G401.6 (cell line): ENCODE data around the gene WIPI1.
"Not testable (repeated sequence)": the region's sequence is repeated elsewhere in the genome, so short reads cannot be mapped to it uniquely, and the experiment has no call there.

Experiments used
- FAIRE-seq: peaks from 2 replicates; lab custom pipeline; 2012; peaks lifted over from hg19 to GRCh38; lab: Jason Lieb, UNC

The WIPI1 gene

DNA sequence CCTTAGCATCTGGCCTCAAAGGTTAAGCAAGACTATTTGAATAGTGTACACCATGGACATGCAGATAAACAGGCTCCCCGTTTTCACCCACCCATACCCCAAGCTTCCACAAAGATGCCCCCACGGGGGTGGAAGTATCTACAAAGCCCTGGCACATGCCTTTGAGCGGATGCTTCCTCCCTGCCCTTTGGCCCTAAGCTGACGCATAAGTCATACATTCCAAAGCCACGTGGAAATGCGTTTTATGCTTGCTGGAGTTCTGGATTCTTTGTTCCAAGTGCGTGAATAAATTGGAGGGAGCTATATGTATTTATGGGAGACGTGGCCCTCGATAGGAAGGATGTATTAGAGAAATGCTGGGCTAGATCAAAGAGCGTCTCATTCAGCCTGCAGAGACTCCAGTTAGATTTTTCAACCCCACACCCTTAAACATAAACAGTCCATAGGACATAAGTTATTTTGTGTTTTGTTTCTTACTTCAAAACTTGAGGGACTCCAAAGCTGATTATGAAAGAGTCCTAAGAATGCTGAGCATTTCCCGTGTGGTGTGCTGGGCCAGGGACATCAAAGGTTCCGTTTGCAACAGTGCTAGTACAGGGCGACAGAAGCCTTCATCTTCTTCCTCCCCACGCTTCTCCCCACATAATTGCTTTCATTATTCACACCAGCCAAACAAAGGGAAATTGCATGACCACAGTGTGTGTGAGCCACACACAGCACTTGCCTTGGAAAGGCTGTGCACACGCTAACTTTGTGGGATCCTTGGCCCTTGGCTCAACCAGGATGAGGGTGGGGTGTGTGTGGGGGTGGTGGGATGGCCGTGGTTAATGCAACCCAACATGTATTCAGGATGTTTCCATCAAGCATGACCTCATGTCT, 73.6 kb downstream of the WIPI1 start:
- no peak for FAIRE-seq

DNA sequence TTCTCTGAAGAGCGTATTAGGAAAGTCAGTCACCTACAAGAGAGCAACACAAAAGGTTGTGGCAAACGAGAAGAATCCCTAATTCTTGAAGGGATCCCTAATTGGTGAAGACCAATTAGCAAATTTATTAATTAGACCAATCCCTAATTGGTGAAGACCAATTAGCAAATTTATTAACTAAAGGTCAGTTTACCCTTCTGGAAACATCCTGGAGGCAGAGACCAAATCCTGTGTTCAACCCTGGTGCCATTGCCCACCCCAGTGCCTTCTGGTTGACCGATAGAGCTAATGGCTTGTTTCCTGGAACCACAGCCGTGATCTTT, 74.2 kb downstream of the WIPI1 start:
- no peak for FAIRE-seq

DNA sequence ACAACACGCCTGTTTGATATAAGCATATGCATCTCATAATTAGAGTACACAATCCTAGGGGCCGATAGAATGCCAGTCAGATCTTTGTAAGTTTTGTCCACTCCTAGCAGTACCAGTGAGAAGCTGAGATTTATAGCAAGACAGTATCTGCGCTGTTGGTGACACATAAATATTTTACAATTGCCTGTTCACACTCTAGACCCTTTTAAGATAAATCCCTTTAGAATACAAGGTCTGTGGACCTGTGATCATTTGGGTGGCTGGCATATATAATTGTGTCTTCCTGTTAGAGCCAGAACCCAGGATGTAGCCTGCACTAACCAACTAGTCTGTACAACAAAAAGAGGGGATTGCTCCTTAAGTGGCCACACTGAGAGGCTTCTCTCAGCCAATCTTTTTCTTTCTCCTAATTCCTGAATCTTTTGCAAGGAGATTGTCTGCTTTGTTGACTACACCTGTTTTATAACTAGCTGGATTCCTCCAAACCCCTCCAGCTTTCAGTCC, 74.7 kb downstream of the WIPI1 start:
- no peak for FAIRE-seq

DNA sequence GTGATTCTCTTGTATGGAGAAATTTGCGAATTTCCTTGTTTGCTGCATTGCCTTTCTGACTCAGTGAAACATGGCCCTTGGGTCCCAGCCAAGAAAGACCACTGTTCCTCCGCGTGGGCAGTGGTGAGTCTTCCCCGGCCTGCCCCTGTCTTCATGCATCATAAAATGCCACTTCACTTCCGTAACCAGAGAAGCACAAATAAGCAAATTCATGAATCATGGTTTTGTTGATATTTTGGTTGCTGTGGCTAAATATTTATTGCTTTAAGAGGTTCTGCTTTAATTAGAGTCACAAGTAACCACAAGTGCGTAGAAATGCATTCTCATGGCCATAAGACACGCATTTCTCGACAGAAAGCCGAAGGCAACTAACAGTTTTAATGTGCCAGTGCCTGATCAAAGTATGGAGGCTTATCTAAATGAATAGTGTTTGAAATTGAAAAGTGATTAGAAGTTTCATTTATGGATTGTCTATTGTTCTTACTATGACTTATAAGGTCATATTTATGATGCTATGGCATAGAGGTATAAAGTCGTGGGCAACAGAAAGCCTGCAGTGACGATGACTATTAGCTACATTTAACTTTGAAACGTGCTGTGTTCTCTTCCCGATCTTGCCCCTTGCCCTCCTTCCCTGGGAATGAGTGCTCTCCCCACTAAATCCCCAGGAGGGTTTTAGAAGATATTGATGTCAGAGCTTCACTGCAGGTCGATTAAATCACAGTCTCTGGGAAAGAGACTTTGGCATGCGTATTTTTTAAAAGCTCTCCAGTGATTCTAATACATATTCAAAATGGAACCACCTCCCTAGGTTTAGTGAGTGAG, 76.0 kb downstream of the WIPI1 start:
- FAIRE-seq = no peak

DNA sequence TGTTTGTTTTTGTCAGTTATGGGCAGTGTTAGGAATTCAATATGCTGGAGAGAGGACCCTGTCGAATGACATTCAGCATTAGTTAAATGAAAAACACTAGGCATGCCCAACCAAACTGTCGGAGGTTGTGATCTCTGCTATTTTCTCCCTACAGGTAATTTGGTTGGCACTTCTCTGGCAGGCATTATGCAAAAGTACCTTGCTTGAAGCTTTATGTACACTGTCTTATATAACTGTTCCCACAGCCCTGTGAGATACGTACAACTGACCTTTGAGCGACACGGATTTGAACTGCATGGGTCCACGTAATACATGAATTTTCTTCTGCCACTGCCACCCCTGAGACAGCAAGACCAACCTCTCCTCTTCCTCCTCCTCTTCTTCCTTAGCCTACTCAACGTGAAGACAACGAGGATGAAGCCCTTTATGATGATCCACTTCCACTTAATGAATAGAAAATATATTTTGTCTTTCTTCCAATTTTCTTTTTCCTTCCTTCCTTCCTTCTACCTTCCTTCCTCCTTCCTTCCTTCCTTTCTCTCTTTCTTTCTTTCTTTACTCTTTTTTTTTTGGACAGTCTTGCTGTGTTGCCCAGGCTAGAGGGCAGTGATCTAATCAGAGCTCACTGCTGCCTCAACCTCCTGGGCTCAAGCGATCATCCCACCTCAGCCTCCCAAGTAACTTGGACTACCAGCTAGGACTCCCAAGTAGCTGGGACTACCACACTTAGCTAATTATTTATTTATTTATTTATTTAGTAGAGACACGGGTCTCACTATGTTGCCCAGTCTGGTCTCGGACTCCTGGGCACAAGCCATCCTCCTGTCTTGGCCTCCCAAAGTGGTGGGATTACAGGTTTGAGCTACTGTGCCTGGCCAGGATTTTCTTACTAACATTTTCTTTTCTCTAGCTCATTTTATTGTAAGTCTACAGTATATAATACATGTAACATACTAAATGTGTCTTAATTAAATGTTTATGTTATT, 77.3 kb downstream of the WIPI1 start:
- FAIRE-seq = no peak

DNA sequence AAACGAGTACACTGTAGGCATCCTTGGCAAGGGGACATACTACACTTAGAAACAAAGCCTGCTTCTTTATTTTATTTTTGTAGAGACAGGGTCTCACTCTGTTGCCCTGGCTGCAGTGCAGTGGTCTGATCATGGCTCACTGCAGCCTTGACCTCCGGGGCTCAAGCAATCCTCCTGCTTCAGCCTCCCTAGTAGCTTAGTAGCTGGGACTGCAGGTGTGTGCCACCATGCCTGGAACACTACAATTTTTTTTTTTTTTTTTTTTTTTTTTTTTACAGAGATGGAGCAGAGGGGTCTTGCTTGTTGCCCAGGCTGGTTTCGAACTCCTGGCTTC, 78.2 kb downstream of the WIPI1 start:
- FAIRE-seq = no peak

DNA sequence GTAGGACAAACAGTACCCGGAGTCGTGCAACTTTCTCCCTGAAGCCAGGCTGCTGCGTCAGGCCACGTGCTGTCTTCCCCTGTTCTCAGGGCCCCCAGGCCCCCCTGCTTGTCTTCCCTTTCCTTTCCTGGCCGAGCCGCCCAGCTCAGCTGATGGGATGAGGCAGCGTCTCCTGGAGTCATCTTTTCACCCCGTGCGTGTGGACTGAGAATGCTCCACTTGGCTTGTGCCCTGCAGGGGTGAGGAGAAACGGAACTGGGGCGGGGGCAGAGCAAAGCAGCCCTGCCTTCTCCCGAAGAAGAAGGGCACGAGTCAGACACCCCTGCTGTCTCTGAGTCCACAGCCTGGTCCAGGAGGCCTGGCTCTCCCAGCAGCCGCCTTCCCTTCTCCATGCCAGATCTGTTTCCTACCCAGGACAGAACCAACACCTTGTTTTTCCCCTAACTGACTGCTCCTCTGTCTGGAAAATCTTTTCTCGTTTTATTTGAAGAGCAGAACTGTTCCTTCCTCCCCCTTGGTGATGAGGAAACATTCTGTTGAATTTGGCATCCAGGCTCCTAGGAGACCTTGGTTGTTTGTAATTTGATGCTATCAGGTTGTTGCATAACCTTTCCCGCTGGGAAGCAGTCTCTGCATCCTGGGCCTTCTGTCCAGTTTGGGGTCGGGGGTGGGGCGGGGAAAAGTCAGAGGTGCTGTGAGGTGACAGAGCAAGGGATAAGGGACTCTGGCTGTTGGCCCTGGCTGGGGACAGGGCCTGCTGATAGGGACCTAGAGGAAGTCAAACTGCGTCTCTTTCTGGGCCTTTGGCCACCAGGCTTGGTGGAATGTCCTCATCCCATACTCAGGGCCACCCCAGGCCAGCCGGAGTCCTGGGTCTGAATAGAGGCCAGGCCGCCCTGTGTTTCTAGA, 78.8 kb downstream of the WIPI1 start:
- no peak for FAIRE-seq

DNA sequence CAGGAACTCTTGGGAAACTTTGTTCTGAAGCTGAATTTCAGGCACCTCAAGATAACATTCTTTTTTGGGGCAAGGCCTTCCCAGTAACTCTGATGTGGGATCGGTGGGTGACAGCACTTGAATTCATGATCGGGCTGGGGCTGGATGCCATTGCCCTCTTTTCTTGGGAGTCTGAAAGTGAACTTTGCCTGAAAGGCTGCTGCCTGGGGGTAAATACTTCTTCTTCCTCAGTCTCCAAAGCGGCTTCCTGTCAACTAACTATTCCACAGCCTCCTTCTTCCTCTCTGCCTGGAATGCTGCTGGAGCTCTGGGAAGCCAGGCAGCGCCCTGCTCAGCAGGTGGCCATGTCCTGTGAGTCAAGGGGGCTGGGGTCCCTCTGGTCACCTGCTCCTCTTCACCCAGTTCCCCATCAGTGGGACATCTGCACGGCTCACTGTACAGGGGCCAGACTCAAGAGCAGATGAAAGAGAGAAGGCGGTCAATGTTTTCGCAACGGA, 79.5 kb downstream of the WIPI1 start:
- no peak for FAIRE-seq

DNA sequence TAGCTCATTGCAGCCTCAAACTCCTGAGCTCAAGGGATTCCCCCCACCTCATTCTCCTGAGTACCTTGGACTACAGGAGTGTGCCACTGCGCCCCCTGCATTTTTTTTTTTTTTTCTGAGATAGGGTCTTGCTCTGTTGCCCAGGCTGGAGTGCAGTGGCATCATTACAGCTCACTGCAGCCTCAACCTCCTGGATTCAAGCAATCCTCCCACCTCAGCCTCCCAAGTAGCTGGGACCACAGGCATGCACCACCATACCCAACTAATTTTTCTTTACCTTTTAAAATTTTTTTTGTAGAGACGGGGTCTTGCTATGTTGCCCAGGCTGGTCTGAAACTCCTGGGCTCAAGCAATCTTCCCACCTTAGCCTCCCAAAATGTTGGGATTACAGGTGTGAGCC, 81.1 kb downstream of the WIPI1 start:
- FAIRE-seq = not testable (repeated sequence)

DNA sequence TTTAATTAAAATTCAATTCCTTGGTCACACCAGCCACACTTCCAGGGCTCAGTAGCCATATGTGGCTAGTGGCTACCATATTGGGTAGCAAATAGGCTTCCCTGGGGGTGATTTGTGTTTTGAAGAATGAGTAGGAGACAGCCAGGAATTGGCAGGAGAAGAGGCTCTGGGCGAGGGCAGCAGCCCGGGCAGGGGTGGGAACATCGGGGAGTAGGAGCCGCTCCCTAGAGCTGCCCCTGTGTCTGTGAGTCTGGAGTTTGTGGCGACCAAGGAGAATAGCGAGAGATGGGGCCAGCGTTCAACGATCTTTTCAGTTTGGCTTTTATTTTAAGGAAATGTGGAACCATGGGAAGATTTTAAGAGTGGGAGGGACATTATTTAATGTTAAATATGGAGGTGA, 81.7 kb downstream of the WIPI1 start:
- no peak for FAIRE-seq
